HG03469 (cell line): ENCODE results near the gene SPRYD7.
"Not testable (repeated sequence)": the region's sequence is repeated elsewhere in the genome, so short reads cannot be mapped to it uniquely, and the experiment has no call there.

Experiments
- ATAC-seq: cut with Tn5 transposase; IDR thresholded peaks from one replicate; pipeline ENCODE4 v1.9.1; 2021; ENCODE audit warnings: mild to moderate bottlenecking, moderate library complexity, moderate number of reproducible peaks; ENCODE audit not compliant: unreplicated experiment

SPRYD7 gene

DNA sequence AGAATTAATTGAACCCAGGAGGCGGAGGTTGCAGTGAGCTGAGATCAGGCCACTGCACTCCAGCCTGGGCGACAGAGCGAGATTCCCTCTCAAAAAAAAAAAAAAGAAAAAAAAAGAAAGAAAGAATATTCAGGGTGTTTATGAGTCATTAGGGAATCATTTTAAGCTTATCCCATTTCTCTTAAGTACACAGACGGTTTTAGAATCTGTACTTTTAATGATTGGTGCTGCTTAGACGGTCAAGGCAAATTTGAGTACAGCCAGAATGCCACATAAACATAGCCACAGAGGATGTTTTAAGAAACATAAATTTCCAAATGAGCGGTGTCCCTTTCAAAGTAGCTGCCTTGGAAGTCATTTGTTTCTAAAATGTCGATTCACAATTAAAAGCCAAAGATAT lies 2.6 kb downstream of the SPRYD7 start:
- no peak for ATAC-seq

DNA sequence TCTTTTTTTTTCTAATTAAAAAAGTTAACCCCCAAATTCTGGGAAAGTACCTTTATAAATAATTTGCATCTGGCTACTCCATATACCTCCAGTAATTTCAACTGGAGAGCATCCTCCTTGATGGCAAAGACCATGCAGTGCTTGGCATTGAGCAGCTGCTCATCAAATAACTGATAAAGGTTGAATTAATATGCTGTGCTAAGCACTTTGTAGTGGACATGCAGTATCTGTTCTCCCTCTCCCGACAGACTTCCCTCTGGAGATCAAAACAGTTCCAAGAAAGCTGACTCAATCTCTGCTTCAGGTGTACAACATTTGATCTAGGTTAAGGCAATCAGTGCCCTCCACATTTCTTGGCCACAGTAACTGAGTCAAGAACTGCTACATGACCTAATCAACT lies 3.3 kb downstream of the SPRYD7 start:
- no peak for ATAC-seq

GRCh38 chr13:49932066-49932465 lies 4.1 kb downstream of the SPRYD7 start:
- no peak for ATAC-seq

GRCh38 chr13:49927755-49928154 lies 8.4 kb downstream of the SPRYD7 start:
- no peak for ATAC-seq

- no peak for ATAC-seq
Observed at GRCh38 chr13:49925881-49926418, 10.2 kb downstream of the SPRYD7 start.

- ATAC-seq: no peak
Observed at GRCh38 chr13:49922301-49922700, 13.8 kb downstream of the SPRYD7 start.

GRCh38 chr13:49920969-49921368 lies 15.2 kb downstream of the SPRYD7 start:
- ATAC-seq: not testable (repeated sequence)

DNA sequence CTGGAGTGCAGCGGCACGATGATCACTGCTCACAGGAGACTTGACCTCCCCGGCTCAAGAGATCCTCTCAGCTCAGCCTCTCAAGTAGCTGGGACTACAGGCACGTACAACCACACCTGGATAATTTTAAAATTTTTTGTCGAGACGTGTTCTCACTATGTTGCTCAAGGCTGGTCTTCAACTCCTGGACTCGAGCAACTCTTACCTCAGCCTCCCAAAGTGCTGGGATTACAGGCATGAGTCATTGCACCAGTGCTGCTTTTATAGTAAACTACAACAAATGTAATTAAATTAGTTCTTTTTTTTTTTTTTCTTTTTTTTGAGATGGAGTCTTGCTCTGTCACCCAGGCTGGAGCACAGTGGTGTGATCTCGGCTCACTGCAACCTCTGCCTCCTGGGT lies 18.0 kb downstream of the SPRYD7 start:
- not testable (repeated sequence) for ATAC-seq

- no peak for ATAC-seq
Observed at GRCh38 chr13:49914947-49915346, 21.2 kb downstream of the SPRYD7 start.

- ATAC-seq: no peak
Observed at GRCh38 chr13:49908637-49909036, 27.5 kb downstream of the SPRYD7 start.

DNA sequence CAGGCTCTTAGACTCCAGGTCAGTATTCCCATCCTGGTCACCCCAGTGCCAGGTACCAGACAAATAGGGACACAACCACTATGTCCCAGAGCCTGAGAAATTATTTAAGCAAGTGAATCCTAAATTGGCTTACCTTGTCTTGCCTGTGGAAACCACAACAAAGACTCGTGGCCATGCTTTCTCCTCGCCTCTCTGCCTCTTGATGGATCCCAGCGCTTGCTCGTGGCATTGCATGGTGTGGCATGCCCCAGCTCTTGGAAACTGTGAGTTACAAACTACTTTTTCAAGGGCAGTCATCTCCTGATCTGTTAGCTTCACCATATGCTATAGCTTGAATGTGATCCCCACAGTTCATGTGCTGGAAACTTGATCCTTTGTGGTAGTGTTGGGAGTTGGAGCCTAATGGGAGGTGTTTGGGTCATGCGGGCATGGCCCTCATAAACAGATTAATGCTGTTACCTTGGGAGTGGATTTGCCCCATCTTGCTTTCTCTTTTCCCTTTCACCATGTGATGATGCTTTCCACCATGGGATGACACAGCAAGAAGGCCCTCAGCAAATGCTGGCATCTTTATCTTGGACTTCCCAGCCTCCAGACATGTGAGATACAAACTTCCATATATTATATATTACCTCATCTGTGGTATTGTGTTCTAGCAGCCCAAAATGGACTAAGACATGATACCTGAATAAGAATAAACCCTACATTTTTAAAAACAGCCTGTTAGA lies 31.2 kb downstream of the SPRYD7 start:
- ATAC-seq: no peak

GRCh38 chr13:49898792-49899191 lies 37.3 kb downstream of the SPRYD7 start:
- ATAC-seq: no peak

- no peak for ATAC-seq
Observed at GRCh38 chr13:49897713-49898112, 38.4 kb downstream of the SPRYD7 start.

DNA sequence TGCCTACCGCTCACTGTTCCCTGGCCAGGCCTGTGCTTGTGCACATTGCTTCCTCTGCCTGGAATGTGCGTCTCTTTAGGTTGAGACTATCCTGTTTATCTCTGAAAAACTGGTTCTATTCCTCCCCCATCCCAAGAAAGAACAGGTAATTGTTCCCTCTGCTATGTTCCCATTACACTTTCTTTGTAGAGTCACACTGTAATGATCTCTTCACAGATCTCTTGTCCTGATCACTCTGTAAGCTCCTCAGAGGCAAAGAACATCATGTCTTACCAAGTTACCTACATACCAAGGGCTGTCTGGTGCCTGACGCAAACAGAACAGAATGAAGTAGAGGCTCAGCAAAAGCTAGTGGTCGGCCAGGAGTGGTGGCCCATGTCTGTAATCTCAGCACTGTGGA lies 40.3 kb downstream of the SPRYD7 start:
- ATAC-seq: no peak

GRCh38 chr13:49893591-49893990 lies 42.5 kb downstream of the SPRYD7 start:
- no peak for ATAC-seq

- ATAC-seq: no peak
Observed at GRCh38 chr13:49890376-49890775, 45.8 kb downstream of the SPRYD7 start.

GRCh38 chr13:49878682-49879081 lies 57.5 kb downstream of the SPRYD7 start:
- ATAC-seq: no peak

GRCh38 chr13:49877629-49878218 lies 58.4 kb downstream of the SPRYD7 start:
- no peak for ATAC-seq

DNA sequence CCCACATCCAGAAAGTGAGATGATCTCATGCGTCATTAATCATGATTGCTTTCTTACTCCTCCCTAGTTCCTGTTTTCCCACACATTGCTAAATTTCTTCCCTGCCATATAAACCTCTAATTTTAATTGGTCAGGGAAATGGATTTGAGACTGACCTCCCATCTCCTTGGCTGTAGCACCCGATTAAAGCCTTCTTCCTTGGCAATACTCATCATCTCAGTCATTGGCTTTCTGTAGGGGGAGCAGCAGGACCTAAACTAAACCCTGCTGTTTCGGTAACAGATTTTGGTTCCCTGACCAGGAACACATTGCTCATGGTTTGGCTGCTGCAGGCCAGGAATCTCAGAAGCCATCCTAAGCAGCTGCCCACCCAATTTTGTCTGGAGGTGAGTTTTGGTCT lies 61.7 kb downstream of the SPRYD7 start:
- ATAC-seq: no peak

- ATAC-seq: no peak
Observed at GRCh38 chr13:49869519-49869918, 66.6 kb downstream of the SPRYD7 start.

GRCh38 chr13:49867834-49868233 lies 68.3 kb downstream of the SPRYD7 start:
- no peak for ATAC-seq

DNA sequence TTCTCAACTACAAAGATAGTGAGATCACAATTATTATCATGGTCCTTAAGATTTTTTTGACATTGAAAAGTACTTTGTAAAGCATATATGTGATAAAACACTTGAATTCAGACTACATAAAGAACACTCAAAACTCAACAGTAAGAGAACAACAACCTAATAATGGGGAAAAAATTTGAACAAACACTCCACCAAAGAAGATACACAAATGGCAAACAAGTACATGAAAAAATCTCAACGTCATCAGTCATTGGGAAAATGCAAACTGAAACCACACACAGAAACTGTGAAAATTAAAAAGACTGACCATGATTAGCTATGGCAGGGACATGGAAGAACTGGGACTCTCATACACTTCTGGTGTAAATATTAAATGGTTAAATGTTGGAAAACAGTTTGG lies 70.9 kb downstream of the SPRYD7 start:
- no peak for ATAC-seq
